IPS DF 6.9 (cell line): ENCODE data around the gene TBC1D12.

ENCODE experiments used
- DNase-seq: peaks from one replicate; pipeline ENCODE4 v3.0.0-alpha.2; 2013; ENCODE audit warnings: low read depth, low spot score
- H3K27ac ChIP-seq: one replicate; pipeline ENCODE4 v1.5.1; 2013; ENCODE audit warnings: low read length, control low read depth
- H3K27me3 ChIP-seq: 2 replicates; pipeline ENCODE4 v1.6.1; 2013; ENCODE audit warnings: mild to moderate bottlenecking, low read length; ENCODE audit not compliant: control insufficient read depth, insufficient read depth
- H3K36me3 ChIP-seq: 2 replicates; pipeline ENCODE4 v1.6.1; 2013; ENCODE audit warnings: low read length; ENCODE audit not compliant: control insufficient read depth, insufficient read depth
- H3K4me1 ChIP-seq: 2 replicates; pipeline ENCODE4 v1.6.1; 2013; ENCODE audit warnings: low read length; ENCODE audit not compliant: control insufficient read depth, insufficient read depth
- H3K4me3 ChIP-seq: 2 replicates; pipeline ENCODE4 v1.5.1; 2013; ENCODE audit warnings: mild to moderate bottlenecking, low read length
- H3K9me3 ChIP-seq: 2 replicates; pipeline ENCODE4 v1.6.1; 2013; ENCODE audit warnings: low read length, inconsistent platforms; ENCODE audit not compliant: control insufficient read depth, insufficient read depth
- WGBS: extraction: QIAGEN DNeasy Blood & Tissue Kit; methylation state at CpG from one replicate; pipeline ENCODE4 v1.1.7; 2013; ENCODE audit warnings: mixed read lengths, missing lambda C conversion rate; ENCODE audit not compliant: insufficient read length, insufficient coverage; 5-methylcytosine and 5-hydroxymethylcytosine counted together

TBC1D12 gene

GRCh38 chr10:94450782-94451181 lies 48.4 kb downstream of the TBC1D12 start:
- Histone ChIP-seq H3K9me3 (no peaks in the 10 kb centered on the region), H3K4me3 (no peak overlapping the region), H3K36me3 (no peaks in the 10 kb centered on the region), H3K27ac (no peak overlapping the region), H3K27me3 (no peaks in the 10 kb centered on the region), H3K4me1 (no peaks in the 10 kb centered on the region)
- no peak for DNase-seq

GRCh38 chr10:94451883-94452519 lies 49.7 kb downstream of the TBC1D12 start:
- no peak overlapping the region for H3K4me3 ChIP-seq
- no peaks in the 10 kb centered on the region for H3K27me3 ChIP-seq
- H3K27ac ChIP-seq = no peak overlapping the region
- no peaks in the 10 kb centered on the region for H3K36me3 ChIP-seq
- WGBS = no CpG with 5 or more reads among the region's 1 CpG
- H3K4me1 ChIP-seq = no peaks in the 10 kb centered on the region
- no peak for DNase-seq
- no peaks in the 10 kb centered on the region for H3K9me3 ChIP-seq

- peaks cover 5% of the 10 kb centered on the region; the same call in 1 of the 2 replicates for H3K36me3 ChIP-seq
- H3K9me3 ChIP-seq = no peaks in the 10 kb centered on the region; the same call in 1 of the 2 replicates
- no peaks in the 10 kb centered on the region for H3K4me1 ChIP-seq
- no peak for DNase-seq
- H3K27ac ChIP-seq = no peak overlapping the region
- 0 out of 2 replicates have a peak, but pooled peaks cover 1% of the 10 kb centered on the region for H3K27me3 ChIP-seq
- H3K4me3 ChIP-seq = no peak overlapping the region
- WGBS = no CpG with 5 or more reads among the region's 2 CpGs
Measured at GRCh38 chr10:94456942-94457341, 54.6 kb downstream of the TBC1D12 start.

GRCh38 chr10:94459385-94459784 lies 57.0 kb downstream of the TBC1D12 start:
- Histone ChIP-seq H3K4me3 (no peak overlapping the region), H3K27me3 (0 out of 2 replicates have a peak, but pooled peaks cover 1% of the 10 kb centered on the region), H3K9me3 (no peaks in the 10 kb centered on the region; the same call in 1 of the 2 replicates), H3K36me3 (peaks cover 5% of the 10 kb centered on the region; the same call in 1 of the 2 replicates), H3K27ac (no peak overlapping the region), H3K4me1 (no peaks in the 10 kb centered on the region)
- WGBS = no CpG with 5 or more reads among the region's 25 CpGs
- no peak for DNase-seq

DNA sequence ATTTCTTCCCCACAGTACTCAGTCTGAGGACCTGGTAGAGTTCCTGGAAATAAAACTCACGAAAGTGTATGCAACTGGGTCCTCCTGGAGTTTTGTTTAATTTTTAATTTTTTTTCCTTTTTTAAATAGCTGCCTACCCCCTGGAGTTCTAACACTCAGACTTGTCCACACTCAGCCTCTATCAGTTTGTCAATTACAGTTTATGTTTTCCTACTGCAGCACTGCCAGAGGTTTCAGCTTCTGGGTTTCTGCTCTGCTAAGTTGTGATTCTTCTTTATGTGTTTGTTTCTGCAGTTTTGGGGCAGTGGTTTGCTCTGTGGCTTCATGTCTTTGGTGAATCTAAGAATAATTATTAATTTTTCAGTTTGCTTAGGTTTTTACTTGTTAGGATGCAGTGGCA lies 59.2 kb downstream of the TBC1D12 start:
- H3K27me3 ChIP-seq = 0 out of 2 replicates have a peak, but pooled peaks cover 1% of the 10 kb centered on the region
- H3K27ac ChIP-seq = no peak overlapping the region
- DNase-seq = no peak
- H3K9me3 ChIP-seq = no peaks in the 10 kb centered on the region; the same call in 1 of the 2 replicates
- no peaks in the 10 kb centered on the region for H3K4me1 ChIP-seq
- WGBS = no CpG with 5 or more reads among the region's 1 CpG
- peaks cover 5% of the 10 kb centered on the region; the same call in 1 of the 2 replicates for H3K36me3 ChIP-seq
- H3K4me3 ChIP-seq = no peak overlapping the region

GRCh38 chr10:94462130-94462529 lies 59.8 kb downstream of the TBC1D12 start:
- Histone ChIP-seq H3K4me1 (no peaks in the 10 kb centered on the region), H3K27ac (no peak overlapping the region), H3K9me3 (no peaks in the 10 kb centered on the region; the same call in 1 of the 2 replicates), H3K27me3 (0 out of 2 replicates have a peak, but pooled peaks cover 1% of the 10 kb centered on the region), H3K36me3 (peaks cover 5% of the 10 kb centered on the region; the same call in 1 of the 2 replicates), H3K4me3 (no peak overlapping the region)
- DNase-seq = no peak

GRCh38 chr10:94465684-94466083 lies 63.3 kb downstream of the TBC1D12 start:
- H3K27ac ChIP-seq = no peak overlapping the region
- no peaks in the 10 kb centered on the region for H3K4me1 ChIP-seq
- DNase-seq = no peak
- WGBS = 98% methylated on average over 7 of the region's 15 CpGs
- H3K27me3 ChIP-seq = no peaks in the 10 kb centered on the region
- H3K9me3 ChIP-seq = no peaks in the 10 kb centered on the region
- H3K36me3 ChIP-seq = no peaks in the 10 kb centered on the region
- no peak overlapping the region for H3K4me3 ChIP-seq

GRCh38 chr10:94481410-94481809 lies 79.1 kb downstream of the TBC1D12 start:
- Histone ChIP-seq H3K4me3 (no peak overlapping the region), H3K27me3 (no peaks in the 10 kb centered on the region), H3K9me3 (no peaks in the 10 kb centered on the region), H3K27ac (no peak overlapping the region), H3K36me3 (no peaks in the 10 kb centered on the region), H3K4me1 (no peaks in the 10 kb centered on the region)
- DNase-seq = no peak

GRCh38 chr10:94483970-94484369 lies 81.6 kb downstream of the TBC1D12 start:
- Histone ChIP-seq H3K9me3 (no peaks in the 10 kb centered on the region), H3K27me3 (no peaks in the 10 kb centered on the region), H3K36me3 (no peaks in the 10 kb centered on the region), H3K27ac (no peak overlapping the region), H3K4me3 (no peak overlapping the region), H3K4me1 (no peaks in the 10 kb centered on the region)
- no CpG with 5 or more reads among the region's 4 CpGs for WGBS
- DNase-seq = no peak

GRCh38 chr10:94485094-94485493 lies 82.8 kb downstream of the TBC1D12 start:
- no peaks in the 10 kb centered on the region for H3K9me3 ChIP-seq
- no peak for DNase-seq
- no CpG with 5 or more reads among the region's 1 CpG for WGBS
- no peaks in the 10 kb centered on the region for H3K27me3 ChIP-seq
- H3K4me1 ChIP-seq = no peaks in the 10 kb centered on the region
- H3K36me3 ChIP-seq = no peaks in the 10 kb centered on the region
- H3K4me3 ChIP-seq = no peak overlapping the region
- H3K27ac ChIP-seq = no peak overlapping the region

GRCh38 chr10:94487575-94487974 lies 85.2 kb downstream of the TBC1D12 start:
- no CpG with 5 or more reads among the region's 3 CpGs for WGBS
- H3K36me3 ChIP-seq = no peaks in the 10 kb centered on the region
- H3K4me1 ChIP-seq = no peaks in the 10 kb centered on the region
- no peaks in the 10 kb centered on the region for H3K9me3 ChIP-seq
- no peak for DNase-seq
- no peaks in the 10 kb centered on the region for H3K27me3 ChIP-seq
- no peak overlapping the region for H3K4me3 ChIP-seq
- H3K27ac ChIP-seq = no peak overlapping the region
